WTC11 (cell line): Measurements from ENCODE around the gene SEC23IP. TPM values are rescaled to one million over a fixed set of nuclear protein-coding genes. Genes with fewer than 3 reads are reported as not detected.

Experiments used
- AR ChIP-seq: fragments of 250-450 bp; sonication (Bioruptor Pico); IDR thresholded peaks from 2 replicates; pipeline ENCODE4 v1.9.0; 2021; ENCODE audit warnings: mild to moderate bottlenecking
- CREM ChIP-seq: sonication (generic); formaldehyde crosslinking; IDR thresholded peaks from 2 replicates; pipeline ENCODE4 v1.8.1; 2022; ENCODE audit warnings: mild to moderate bottlenecking, missing genetic modification reagents, moderate library complexity
- E2F5 ChIP-seq: sonication (generic); formaldehyde crosslinking; IDR thresholded peaks from 2 replicates; pipeline ENCODE4 v1.8.1; 2022; ENCODE audit warnings: mild to moderate bottlenecking, moderate library complexity, missing genetic modification reagents
- ELF4 ChIP-seq: sonication (generic); formaldehyde crosslinking; IDR thresholded peaks from 2 replicates; pipeline ENCODE4 v1.8.1; 2022; ENCODE audit warnings: low read depth, mild to moderate bottlenecking, moderate library complexity, missing genetic modification reagents
- EMX1 ChIP-seq: fragments of 250-450 bp; sonication (Bioruptor Pico); IDR thresholded peaks from 2 replicates; pipeline ENCODE4 v1.8.0; 2021; ENCODE audit warnings: mild to moderate bottlenecking
- ESRRA ChIP-seq: sonication (generic); formaldehyde crosslinking; IDR thresholded peaks from 2 replicates; pipeline ENCODE4 v1.8.1; 2022; ENCODE audit warnings: mild to moderate bottlenecking, missing genetic modification reagents, borderline replicate concordance
- GABPB1 ChIP-seq: sonication (generic); formaldehyde crosslinking; IDR thresholded peaks from 2 replicates; pipeline ENCODE4 v1.8.1; 2023; ENCODE audit warnings: mild to moderate bottlenecking, missing genetic modification reagents
- GRHL2 ChIP-seq: fragments of 250-450 bp; sonication (Bioruptor Pico); IDR thresholded peaks from 2 replicates; pipeline ENCODE4 v1.8.0; 2022; ENCODE audit warnings: mild to moderate bottlenecking, moderate library complexity; ENCODE audit not compliant: insufficient replicate concordance, severe bottlenecking
- KAT7 ChIP-seq: sonication (generic); formaldehyde crosslinking; IDR thresholded peaks from 2 replicates; pipeline ENCODE4 v1.8.1; 2023; ENCODE audit warnings: missing genetic modification reagents, mild to moderate bottlenecking, borderline replicate concordance
- MLX ChIP-seq: sonication (generic); formaldehyde crosslinking; IDR thresholded peaks from 2 replicates; pipeline ENCODE4 v1.8.1; 2023; ENCODE audit warnings: mild to moderate bottlenecking, missing genetic modification reagents, moderate library complexity
- MXD4 ChIP-seq: fragments of 250-450 bp; sonication (Bioruptor Pico); IDR thresholded peaks from 2 replicates; pipeline ENCODE4 v1.8.0; 2021; ENCODE audit warnings: mild to moderate bottlenecking, moderate library complexity, borderline replicate concordance
- NFE2L1 ChIP-seq: sonication (generic); formaldehyde crosslinking; IDR thresholded peaks from 2 replicates; pipeline ENCODE4 v1.8.1; 2023; ENCODE audit warnings: missing genetic modification reagents
- NR3C1 ChIP-seq: sonication (generic); formaldehyde crosslinking; conservative IDR thresholded peaks from 2 replicates; pipeline ENCODE4 v1.8.1; 2023; ENCODE audit warnings: low read depth, mild to moderate bottlenecking, missing genetic modification reagents
- SOX15 ChIP-seq: fragments of 250-450 bp; sonication (Bioruptor Pico); IDR thresholded peaks from 2 replicates; pipeline ENCODE4 v1.9.0; 2021; ENCODE audit warnings: mild to moderate bottlenecking
- SP1 ChIP-seq: sonication (generic); formaldehyde crosslinking; conservative IDR thresholded peaks from 2 replicates; pipeline ENCODE4 v1.8.1; 2022; ENCODE audit warnings: missing genetic modification reagents
- TEAD1 ChIP-seq: sonication (generic); formaldehyde crosslinking; IDR thresholded peaks from 2 replicates; pipeline ENCODE4 v1.8.0; 2022; ENCODE audit warnings: mild to moderate bottlenecking, missing genetic modification reagents
- TP53 ChIP-seq: sonication (generic); formaldehyde crosslinking; IDR thresholded peaks from 2 replicates; pipeline ENCODE4 v1.8.1; 2023; ENCODE audit warnings: mild to moderate bottlenecking, missing genetic modification reagents
- USF1 ChIP-seq: sonication (generic); formaldehyde crosslinking; IDR thresholded peaks from 2 replicates; pipeline ENCODE4 v1.8.0; 2022; ENCODE audit warnings: mild to moderate bottlenecking, missing genetic modification reagents
- ZBTB21 ChIP-seq: sonication (generic); formaldehyde crosslinking; IDR thresholded peaks from 2 replicates; pipeline ENCODE4 v1.8.1; 2023; ENCODE audit warnings: mild to moderate bottlenecking, missing genetic modification reagents, borderline replicate concordance
- ZNF121 ChIP-seq: sonication (generic); formaldehyde crosslinking; IDR thresholded peaks from 2 replicates; pipeline ENCODE4 v1.8.0; 2023; ENCODE audit warnings: missing genetic modification reagents
- ZNF219 ChIP-seq: sonication (generic); formaldehyde crosslinking; IDR thresholded peaks from 2 replicates; pipeline ENCODE4 v1.8.0; 2023; ENCODE audit warnings: missing genetic modification reagents, mild to moderate bottlenecking, borderline replicate concordance
- ZNF317 ChIP-seq: sonication (generic); formaldehyde crosslinking; IDR thresholded peaks from 2 replicates; pipeline ENCODE4 v1.8.1; 2023; ENCODE audit warnings: low read depth, mild to moderate bottlenecking, moderate library complexity, missing genetic modification reagents, borderline replicate concordance
- ZNF512 ChIP-seq: sonication (generic); formaldehyde crosslinking; IDR thresholded peaks from 2 replicates; pipeline ENCODE4 v1.8.1; 2022; ENCODE audit warnings: missing genetic modification reagents, borderline replicate concordance
- ZNF532 ChIP-seq: fragments of 250-450 bp; sonication (Bioruptor Pico); IDR thresholded peaks from 2 replicates; pipeline ENCODE4 v1.9.0; 2021; ENCODE audit warnings: mild to moderate bottlenecking, borderline replicate concordance
- ZNF671 ChIP-seq: fragments of 250-450 bp; sonication (Bioruptor Pico); IDR thresholded peaks from 2 replicates; pipeline ENCODE4 v1.8.0; 2021; ENCODE audit warnings: mild to moderate bottlenecking
- total RNA-seq: library from RNA; stranded (reverse); gene quantifications from 3 replicates; pipeline ENCODE4 v1.2.3, GENCODE V29; 2021

The SEC23IP gene
- total RNA-seq, 1 experiment from 2014 or later: 82.3 TPM

- TF ChIP-seq E2F5 (CRISPR knock-in tag) (peak; percentile 97), KAT7 (peak; percentile 35; the same call in 1 of the 2 replicates), TP53 (CRISPR knock-in tag) (no peak), SP1 (peak; percentile 81), ZNF121 (CRISPR knock-in tag) (no peak), AR (CRISPR knock-in tag) (no peak), ZNF317 (CRISPR knock-in tag) (no peak), SOX15 (CRISPR knock-in tag) (no peak), ESRRA (no peak), ZNF532 (CRISPR knock-in tag) (no peak), ZNF512 (CRISPR knock-in tag) (no peak), TEAD1 (CRISPR knock-in tag) (0 out of 2 replicates have a peak, but pooled peaks have one; percentile 22), CREM (CRISPR knock-in tag) (peak; percentile 74), ZNF219 (no peak), GABPB1 (CRISPR knock-in tag) (0 out of 2 replicates have a peak, but pooled peaks have one; percentile 12), ZBTB21 (no peak), MLX (no peak), NFE2L1 (CRISPR knock-in tag) (no peak), NR3C1 (CRISPR knock-in tag) (no peak), ZNF671 (CRISPR knock-in tag) (no peak), MXD4 (CRISPR knock-in tag) (no peak), EMX1 (CRISPR knock-in tag) (no peak), USF1 (CRISPR knock-in tag) (peak; percentile 32; the same call in 1 of the 2 replicates), GRHL2 (CRISPR knock-in tag) (no peak), ELF4 (no peak)
These were observed 19.5 kb upstream of the SEC23IP start (continued) for GRCh38 chr10:119872860-119873681.
